GM23338 (cell line): ENCODE data around the gene SMARCA2. TPM values are rescaled to one million over a fixed set of nuclear protein-coding genes. Genes with fewer than 3 reads are reported as not detected.

ENCODE experiments used
- ATAC-seq: fragments of 200-7000 bp; cut with Tn5 transposase; 3 replicates; pipeline ENCODE4 v1.9.1; 2020
- DNase-seq: peaks from one replicate; pipeline ENCODE4 v3.0.0-alpha.2; 2015; ENCODE audit warnings: low spot score
- H2AFZ ChIP-seq: fragments of 200-600 bp; sonication (generic); 2 replicates; pipeline ENCODE4 v1.8.0; 2016; ENCODE audit warnings: antibody characterized with exemption, mild to moderate bottlenecking, moderate library complexity
- H3F3A ChIP-seq: fragments of 200-600 bp; sonication (generic); replicated peaks from 2 replicates; pipeline ENCODE4 v1.8.0; 2017; ENCODE audit warnings: antibody characterized with exemption, mixed run types, low read depth
- H3K27ac ChIP-seq: fragments of 200-600 bp; sonication (generic); 2 replicates; pipeline ENCODE4 v1.6.1; 2016; ENCODE audit warnings: low read depth
- H3K27me3 ChIP-seq: fragments of 200-600 bp; sonication (generic); 2 replicates; pipeline ENCODE4 v1.8.0; 2016; ENCODE audit warnings: mild to moderate bottlenecking, mixed run types, moderate library complexity; ENCODE audit not compliant: insufficient read depth
- H3K36me3 ChIP-seq: fragments of 200-600 bp; sonication (generic); 2 replicates; pipeline ENCODE4 v1.8.0; 2016; ENCODE audit warnings: mild to moderate bottlenecking; ENCODE audit not compliant: insufficient read depth
- H3K4me1 ChIP-seq: fragments of 200-600 bp; sonication (generic); 2 replicates; pipeline ENCODE4 v1.8.0; 2016; ENCODE audit warnings: mild to moderate bottlenecking, moderate library complexity; ENCODE audit not compliant: insufficient read depth
- H3K4me2 ChIP-seq: fragments of 200-600 bp; sonication (generic); 2 replicates; pipeline ENCODE4 v1.7.1; 2017; ENCODE audit warnings: mixed run types
- H3K4me3 ChIP-seq: fragments of 200-600 bp; sonication (generic); 2 replicates; pipeline ENCODE4 v1.6.1; 2016; ENCODE audit warnings: mixed run types
- H3K79me2 ChIP-seq: fragments of 200-600 bp; sonication (generic); replicated peaks from 2 replicates; pipeline ENCODE4 v1.8.0; 2017; ENCODE audit warnings: mild to moderate bottlenecking; ENCODE audit not compliant: insufficient read depth
- H3K9me2 ChIP-seq: fragments of 200-600 bp; sonication (generic); 2 replicates; pipeline ENCODE4 v1.8.0; 2017; ENCODE audit not compliant: insufficient read depth
- H4K20me1 ChIP-seq: fragments of 200-600 bp; sonication (generic); replicated peaks from 2 replicates; pipeline ENCODE4 v1.8.0; 2017; ENCODE audit warnings: mild to moderate bottlenecking; ENCODE audit not compliant: insufficient read depth
- H3K27ac Mint-ChIP-seq: 2 replicates; pipeline ENCODE4 v1.8.0; 2020; ENCODE audit warnings: inconsistent platforms, mild to moderate bottlenecking, moderate library complexity, mixed read lengths
- H3K27me3 Mint-ChIP-seq: 3 replicates; pipeline ENCODE4 v1.8.0; 2022; ENCODE audit warnings: low read depth, mild to moderate bottlenecking, moderate library complexity, mixed read lengths, inconsistent platforms; ENCODE audit not compliant: insufficient read depth, poor library complexity
- H3K36me3 Mint-ChIP-seq: 3 replicates; pipeline ENCODE4 v1.8.0; 2021; ENCODE audit warnings: low read depth, mild to moderate bottlenecking, inconsistent platforms, moderate library complexity, mixed read lengths
- H3K4me1 Mint-ChIP-seq: 3 replicates; pipeline ENCODE4 v1.8.0; 2020; ENCODE audit warnings: mild to moderate bottlenecking, inconsistent platforms, mixed read lengths
- H3K4me3 Mint-ChIP-seq: 3 replicates; pipeline ENCODE4 v1.8.0; 2021; ENCODE audit warnings: moderate library complexity, mild to moderate bottlenecking, inconsistent platforms, mixed read lengths
- H3K9me3 Mint-ChIP-seq: 3 replicates; pipeline ENCODE4 v1.8.0; 2020; ENCODE audit warnings: moderate library complexity, mild to moderate bottlenecking, inconsistent platforms, mixed read lengths
- CREB1 ChIP-seq: fragments of 250-450 bp; sonication (Bioruptor Pico); IDR thresholded peaks from 2 replicates; pipeline ENCODE4 v1.5.0; 2020; ENCODE audit warnings: low read depth, mild to moderate bottlenecking, moderate library complexity
- EZH2 ChIP-seq: fragments of 200-600 bp; sonication (generic); IDR thresholded peaks from one replicate; pipeline ENCODE4 v1.8.0; 2017; ENCODE audit warnings: antibody characterized with exemption, mild to moderate bottlenecking, low read depth; ENCODE audit not compliant: unreplicated experiment
- EZH2phosphoT487 ChIP-seq: fragments of 200-600 bp; sonication (generic); IDR thresholded peaks from one replicate; pipeline ENCODE4 v1.8.1; 2018; ENCODE audit warnings: antibody characterized with exemption; ENCODE audit not compliant: unreplicated experiment
- JUNB ChIP-seq: IDR thresholded peaks from one replicate; pipeline ENCODE4 v1.6.1; 2016; ENCODE audit warnings: antibody characterized with exemption; ENCODE audit not compliant: unreplicated experiment
- NANOG ChIP-seq: IDR thresholded peaks from 2 replicates; pipeline ENCODE4 v1.6.1; 2016; ENCODE audit warnings: antibody characterized with exemption, borderline replicate concordance
- POLR2AphosphoS5 ChIP-seq: IDR thresholded peaks from 2 replicates; pipeline ENCODE4 v1.6.1; 2016; ENCODE audit warnings: antibody characterized with exemption, low read depth
- ZNF114 ChIP-seq: fragments of 250-450 bp; sonication (Bioruptor Pico); IDR thresholded peaks from 2 replicates; pipeline ENCODE4 v1.5.0; 2020; ENCODE audit warnings: mild to moderate bottlenecking, moderate library complexity
- ZNF331 ChIP-seq: fragments of 250-450 bp; sonication (Bioruptor Pico); IDR thresholded peaks from 2 replicates; pipeline ENCODE4 v1.5.0; 2020; ENCODE audit warnings: low read depth, mild to moderate bottlenecking, moderate library complexity
- polyA plus RNA-seq: library from polyadenylated mRNA; unstranded; fragments of >200 nt; fragmentation: Nextera tagmentation; extraction: Ambion mirVana; gene quantifications from 2 replicates; pipeline ENCODE4 v1.2.1, GENCODE V29; 2016
- total RNA-seq: library from RNA; depleted of rRNA; stranded (reverse); fragments of >200 nt; shearing (Covaris generic); gene quantifications from 2 replicates; pipeline ENCODE4 v1.2.3, GENCODE V29; 2014
- TF ChIP-seq, protein P1 (sequence below): fragments of 250-450 bp; sonication (Bioruptor Pico); IDR thresholded peaks from 2 replicates; pipeline ENCODE4 v1.5.0; 2020; ENCODE audit warnings: mild to moderate bottlenecking, moderate library complexity
- TF ChIP-seq, protein P2 (sequence below): IDR thresholded peaks from one replicate; pipeline ENCODE4 v1.6.1; 2018; ENCODE audit warnings: antibody characterized with exemption; ENCODE audit not compliant: unreplicated experiment
- TF ChIP-seq, protein P3 (sequence below), 2 experiments: fragments of 200-600 bp in 1 of 2; sonication (generic) in 1 of 2; conservative IDR thresholded peaks; 2 replicates each; pipeline versions ENCODE4 v1.5.1 to v1.6.1; 2016 to 2017; ENCODE audit warnings: antibody characterized with exemption in 2 of 2, low read depth in 2 of 2, mild to moderate bottlenecking in 2 of 2, moderate library complexity in 1 of 2

SMARCA2 gene
- total and polyA plus RNA-seq, 2 experiments from 2014 or later, result 21.7 to 21.9 TPM

DNA sequence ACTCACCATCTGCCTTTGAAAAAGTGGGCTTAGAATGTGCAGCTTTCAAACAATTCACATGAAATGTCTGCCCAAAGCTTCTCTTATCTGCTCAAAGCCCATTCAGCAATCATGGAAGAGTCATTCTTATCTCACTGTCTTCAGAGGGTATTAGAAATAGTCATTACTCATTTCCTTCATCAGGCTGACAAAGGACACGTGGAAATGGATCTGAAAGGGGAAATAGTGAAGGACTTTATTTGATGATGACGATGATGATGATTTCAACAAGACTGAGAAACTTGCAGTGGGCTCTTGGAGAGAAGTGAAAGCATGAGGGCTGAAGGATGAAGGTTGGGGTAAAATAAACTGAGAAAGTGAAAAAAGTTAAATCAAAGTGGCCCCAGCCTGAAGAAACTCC is 194.3 kb downstream of the SMARCA2 start:
- H3K27ac ChIP-seq, result no peak overlapping the region
- no peaks in the 10 kb centered on the region for H3K79me2 ChIP-seq
- peaks cover 5% of the 10 kb centered on the region for H3K27me3 Mint-ChIP-seq
- peaks cover 6% of the 10 kb centered on the region for H3K4me1 Mint-ChIP-seq
- DNase-seq, result no peak
- 0 out of 2 replicates have a peak overlapping the region, but pooled peaks have one; percentile 23 for H2AFZ ChIP-seq
- no peaks in the 10 kb centered on the region for H3F3A ChIP-seq
- peaks cover 9% of the 10 kb centered on the region; the same call in 1 of the 2 replicates for H3K4me1 ChIP-seq
- H3K9me2 ChIP-seq, result no peaks in the 10 kb centered on the region
- H3K36me3 Mint-ChIP-seq, result no peaks in the 10 kb centered on the region
- no peak for ATAC-seq
- H3K4me3 ChIP-seq, result no peak overlapping the region
- no peaks in the 10 kb centered on the region for H3K27me3 ChIP-seq
- H3K4me2 ChIP-seq, result no peak overlapping the region
- H3K4me3 Mint-ChIP-seq, result no peak overlapping the region
- H4K20me1 ChIP-seq, result no peaks in the 10 kb centered on the region
- no peak overlapping the region for H3K27ac Mint-ChIP-seq
- H3K36me3 ChIP-seq, result no peaks in the 10 kb centered on the region
- H3K9me3 Mint-ChIP-seq, result no peaks in the 10 kb centered on the region
- TF ChIP-seq ZNF331, result no peak

- no peak overlapping the region for H3K4me3 Mint-ChIP-seq
- peaks cover 5% of the 10 kb centered on the region for H3K27me3 Mint-ChIP-seq
- no peaks in the 10 kb centered on the region for H3K27me3 ChIP-seq
- H3K36me3 ChIP-seq, result no peaks in the 10 kb centered on the region
- H4K20me1 ChIP-seq, result no peaks in the 10 kb centered on the region
- H3K36me3 Mint-ChIP-seq, result no peaks in the 10 kb centered on the region
- H3K9me3 Mint-ChIP-seq, result no peaks in the 10 kb centered on the region
- no peak overlapping the region for H3K27ac Mint-ChIP-seq
- H3K79me2 ChIP-seq, result no peaks in the 10 kb centered on the region
- no peaks in the 10 kb centered on the region for H3K9me2 ChIP-seq
- H3K4me1 Mint-ChIP-seq, result peaks cover 6% of the 10 kb centered on the region
- H2AFZ ChIP-seq, result 0 out of 2 replicates have a peak overlapping the region, but pooled peaks have one; percentile 23
- DNase-seq (no peak), ATAC-seq (no peak)
- no peak overlapping the region for H3K4me2 ChIP-seq
- no peak overlapping the region for H3K27ac ChIP-seq
- H3F3A ChIP-seq, result no peaks in the 10 kb centered on the region
- H3K4me1 ChIP-seq, result peaks cover 9% of the 10 kb centered on the region; the same call in 1 of the 2 replicates
- H3K4me3 ChIP-seq, result no peak overlapping the region
- TF ChIP-seq, protein P1, sequence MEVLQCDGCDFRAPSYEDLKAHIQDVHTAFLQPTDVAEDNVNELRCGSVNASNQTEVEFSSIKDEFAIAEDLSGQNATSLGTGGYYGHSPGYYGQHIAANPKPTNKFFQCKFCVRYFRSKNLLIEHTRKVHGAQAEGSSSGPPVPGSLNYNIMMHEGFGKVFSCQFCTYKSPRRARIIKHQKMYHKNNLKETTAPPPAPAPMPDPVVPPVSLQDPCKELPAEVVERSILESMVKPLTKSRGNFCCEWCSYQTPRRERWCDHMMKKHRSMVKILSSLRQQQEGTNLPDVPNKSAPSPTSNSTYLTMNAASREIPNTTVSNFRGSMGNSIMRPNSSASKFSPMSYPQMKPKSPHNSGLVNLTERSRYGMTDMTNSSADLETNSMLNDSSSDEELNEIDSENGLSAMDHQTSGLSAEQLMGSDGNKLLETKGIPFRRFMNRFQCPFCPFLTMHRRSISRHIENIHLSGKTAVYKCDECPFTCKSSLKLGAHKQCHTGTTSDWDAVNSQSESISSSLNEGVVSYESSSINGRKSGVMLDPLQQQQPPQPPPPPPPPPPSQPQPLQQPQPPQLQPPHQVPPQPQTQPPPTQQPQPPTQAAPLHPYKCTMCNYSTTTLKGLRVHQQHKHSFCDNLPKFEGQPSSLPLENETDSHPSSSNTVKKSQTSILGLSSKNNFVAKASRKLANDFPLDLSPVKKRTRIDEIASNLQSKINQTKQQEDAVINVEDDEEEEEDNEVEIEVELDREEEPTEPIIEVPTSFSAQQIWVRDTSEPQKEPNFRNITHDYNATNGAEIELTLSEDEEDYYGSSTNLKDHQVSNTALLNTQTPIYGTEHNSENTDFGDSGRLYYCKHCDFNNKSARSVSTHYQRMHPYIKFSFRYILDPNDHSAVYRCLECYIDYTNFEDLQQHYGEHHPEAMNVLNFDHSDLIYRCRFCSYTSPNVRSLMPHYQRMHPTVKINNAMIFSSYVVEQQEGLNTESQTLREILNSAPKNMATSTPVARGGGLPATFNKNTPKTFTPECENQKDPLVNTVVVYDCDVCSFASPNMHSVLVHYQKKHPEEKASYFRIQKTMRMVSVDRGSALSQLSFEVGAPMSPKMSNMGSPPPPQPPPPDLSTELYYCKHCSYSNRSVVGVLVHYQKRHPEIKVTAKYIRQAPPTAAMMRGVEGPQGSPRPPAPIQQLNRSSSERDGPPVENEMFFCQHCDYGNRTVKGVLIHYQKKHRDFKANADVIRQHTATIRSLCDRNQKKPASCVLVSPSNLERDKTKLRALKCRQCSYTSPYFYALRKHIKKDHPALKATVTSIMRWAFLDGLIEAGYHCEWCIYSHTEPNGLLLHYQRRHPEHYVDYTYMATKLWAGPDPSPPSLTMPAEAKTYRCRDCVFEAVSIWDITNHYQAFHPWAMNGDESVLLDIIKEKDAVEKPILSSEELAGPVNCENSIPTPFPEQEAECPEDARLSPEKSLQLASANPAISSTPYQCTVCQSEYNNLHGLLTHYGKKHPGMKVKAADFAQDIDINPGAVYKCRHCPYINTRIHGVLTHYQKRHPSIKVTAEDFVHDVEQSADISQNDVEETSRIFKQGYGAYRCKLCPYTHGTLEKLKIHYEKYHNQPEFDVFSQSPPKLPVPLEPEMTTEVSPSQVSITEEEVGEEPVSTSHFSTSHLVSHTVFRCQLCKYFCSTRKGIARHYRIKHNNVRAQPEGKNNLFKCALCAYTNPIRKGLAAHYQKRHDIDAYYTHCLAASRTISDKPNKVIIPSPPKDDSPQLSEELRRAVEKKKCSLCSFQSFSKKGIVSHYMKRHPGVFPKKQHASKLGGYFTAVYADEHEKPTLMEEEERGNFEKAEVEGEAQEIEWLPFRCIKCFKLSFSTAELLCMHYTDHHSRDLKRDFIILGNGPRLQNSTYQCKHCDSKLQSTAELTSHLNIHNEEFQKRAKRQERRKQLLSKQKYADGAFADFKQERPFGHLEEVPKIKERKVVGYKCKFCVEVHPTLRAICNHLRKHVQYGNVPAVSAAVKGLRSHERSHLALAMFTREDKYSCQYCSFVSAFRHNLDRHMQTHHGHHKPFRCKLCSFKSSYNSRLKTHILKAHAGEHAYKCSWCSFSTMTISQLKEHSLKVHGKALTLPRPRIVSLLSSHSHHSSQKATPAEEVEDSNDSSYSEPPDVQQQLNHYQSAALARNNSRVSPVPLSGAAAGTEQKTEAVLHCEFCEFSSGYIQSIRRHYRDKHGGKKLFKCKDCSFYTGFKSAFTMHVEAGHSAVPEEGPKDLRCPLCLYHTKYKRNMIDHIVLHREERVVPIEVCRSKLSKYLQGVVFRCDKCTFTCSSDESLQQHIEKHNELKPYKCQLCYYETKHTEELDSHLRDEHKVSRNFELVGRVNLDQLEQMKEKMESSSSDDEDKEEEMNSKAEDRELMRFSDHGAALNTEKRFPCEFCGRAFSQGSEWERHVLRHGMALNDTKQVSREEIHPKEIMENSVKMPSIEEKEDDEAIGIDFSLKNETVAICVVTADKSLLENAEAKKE (CRISPR knock-in tag), result no peak
- no peak for TF ChIP-seq CREB1
- TF ChIP-seq JUNB, result no peak
- no peak for TF ChIP-seq POLR2AphosphoS5
- no peak for TF ChIP-seq ZNF114 (CRISPR knock-in tag)
- TF ChIP-seq, protein P2, sequence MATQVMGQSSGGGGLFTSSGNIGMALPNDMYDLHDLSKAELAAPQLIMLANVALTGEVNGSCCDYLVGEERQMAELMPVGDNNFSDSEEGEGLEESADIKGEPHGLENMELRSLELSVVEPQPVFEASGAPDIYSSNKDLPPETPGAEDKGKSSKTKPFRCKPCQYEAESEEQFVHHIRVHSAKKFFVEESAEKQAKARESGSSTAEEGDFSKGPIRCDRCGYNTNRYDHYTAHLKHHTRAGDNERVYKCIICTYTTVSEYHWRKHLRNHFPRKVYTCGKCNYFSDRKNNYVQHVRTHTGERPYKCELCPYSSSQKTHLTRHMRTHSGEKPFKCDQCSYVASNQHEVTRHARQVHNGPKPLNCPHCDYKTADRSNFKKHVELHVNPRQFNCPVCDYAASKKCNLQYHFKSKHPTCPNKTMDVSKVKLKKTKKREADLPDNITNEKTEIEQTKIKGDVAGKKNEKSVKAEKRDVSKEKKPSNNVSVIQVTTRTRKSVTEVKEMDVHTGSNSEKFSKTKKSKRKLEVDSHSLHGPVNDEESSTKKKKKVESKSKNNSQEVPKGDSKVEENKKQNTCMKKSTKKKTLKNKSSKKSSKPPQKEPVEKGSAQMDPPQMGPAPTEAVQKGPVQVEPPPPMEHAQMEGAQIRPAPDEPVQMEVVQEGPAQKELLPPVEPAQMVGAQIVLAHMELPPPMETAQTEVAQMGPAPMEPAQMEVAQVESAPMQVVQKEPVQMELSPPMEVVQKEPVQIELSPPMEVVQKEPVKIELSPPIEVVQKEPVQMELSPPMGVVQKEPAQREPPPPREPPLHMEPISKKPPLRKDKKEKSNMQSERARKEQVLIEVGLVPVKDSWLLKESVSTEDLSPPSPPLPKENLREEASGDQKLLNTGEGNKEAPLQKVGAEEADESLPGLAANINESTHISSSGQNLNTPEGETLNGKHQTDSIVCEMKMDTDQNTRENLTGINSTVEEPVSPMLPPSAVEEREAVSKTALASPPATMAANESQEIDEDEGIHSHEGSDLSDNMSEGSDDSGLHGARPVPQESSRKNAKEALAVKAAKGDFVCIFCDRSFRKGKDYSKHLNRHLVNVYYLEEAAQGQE, result no peak
- no peak for TF ChIP-seq EZH2phosphoT487
- TF ChIP-seq, protein P3, sequence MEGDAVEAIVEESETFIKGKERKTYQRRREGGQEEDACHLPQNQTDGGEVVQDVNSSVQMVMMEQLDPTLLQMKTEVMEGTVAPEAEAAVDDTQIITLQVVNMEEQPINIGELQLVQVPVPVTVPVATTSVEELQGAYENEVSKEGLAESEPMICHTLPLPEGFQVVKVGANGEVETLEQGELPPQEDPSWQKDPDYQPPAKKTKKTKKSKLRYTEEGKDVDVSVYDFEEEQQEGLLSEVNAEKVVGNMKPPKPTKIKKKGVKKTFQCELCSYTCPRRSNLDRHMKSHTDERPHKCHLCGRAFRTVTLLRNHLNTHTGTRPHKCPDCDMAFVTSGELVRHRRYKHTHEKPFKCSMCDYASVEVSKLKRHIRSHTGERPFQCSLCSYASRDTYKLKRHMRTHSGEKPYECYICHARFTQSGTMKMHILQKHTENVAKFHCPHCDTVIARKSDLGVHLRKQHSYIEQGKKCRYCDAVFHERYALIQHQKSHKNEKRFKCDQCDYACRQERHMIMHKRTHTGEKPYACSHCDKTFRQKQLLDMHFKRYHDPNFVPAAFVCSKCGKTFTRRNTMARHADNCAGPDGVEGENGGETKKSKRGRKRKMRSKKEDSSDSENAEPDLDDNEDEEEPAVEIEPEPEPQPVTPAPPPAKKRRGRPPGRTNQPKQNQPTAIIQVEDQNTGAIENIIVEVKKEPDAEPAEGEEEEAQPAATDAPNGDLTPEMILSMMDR (conservative IDR thresholded peaks at IDR 0.05; ENCODE audit: low read depth in 2 of 2), result no peak
- TF ChIP-seq EZH2, result no peak
- no peak for TF ChIP-seq NANOG
Observed at GRCh38 chr9:2210201-2210600, 195.1 kb downstream of the SMARCA2 start.
